ENCODE measurements around the gene ARSB.
"Not testable (repeated sequence)": the region's sequence is repeated elsewhere in the genome, so short reads cannot be mapped to it uniquely, and the experiment has no call there.

The ARSB gene

GRCh38 chr5:78915170-78915569, 69.9 kb downstream of the ARSB start:
- no peak overlapping the region for H3K4me2 ChIP-seq
- H3K9me3 ChIP-seq (replicated peaks in 1 of 11), result no peaks in the 10 kb centered on the region
- H3K4me1 ChIP-seq, result no peaks in the 10 kb centered on the region
- H3K9ac ChIP-seq, result no peak overlapping the region
- no peak overlapping the region for H3K4me3 ChIP-seq
- TF ChIP-seq Cebpa-rat (IDR thresholded peaks at IDR 0.05), result no peak
- H3K27me3 ChIP-seq, result no peaks in the 10 kb centered on the region
- H3K36me3 ChIP-seq, result peaks cover 0 to 18% (median 0%) of the 10 kb centered on the region in 11 experiments; a peak in 6 of 22 replicates
- no peak overlapping the region for H3K27ac ChIP-seq
- no peaks in the 10 kb centered on the region for H4K20me1 ChIP-seq

- Histone ChIP-seq H3K9me3 (replicated peaks in 1 of 11) (no peaks in the 10 kb centered on the region), H4K20me1 (peaks cover 0 to 4% (median 0%) of the 10 kb centered on the region in 11 experiments; a peak in 1 of 22 replicates), H3K27me3 (no peaks in the 10 kb centered on the region), H3K36me3 (peaks cover 0 to 13% (median 0%) of the 10 kb centered on the region in 11 experiments; a peak in 1 of 22 replicates), H3K27ac (no peak overlapping the region), H3K4me1 (peaks cover 12 to 16% (median 13%) of the 10 kb centered on the region in 10 experiments), H3K9ac (no peak overlapping the region), H3K4me2 (no peak overlapping the region), H3K4me3 (no peak overlapping the region)
- no peak for TF ChIP-seq Cebpa-rat (IDR thresholded peaks at IDR 0.05)
Observed at GRCh38 chr5:78912811-78913210, 72.3 kb downstream of the ARSB start.

GRCh38 chr5:78912085-78912771, 72.9 kb downstream of the ARSB start:
- H3K36me3 ChIP-seq, result peaks cover 0 to 13% (median 0%) of the 10 kb centered on the region in 11 experiments; a peak in 1 of 22 replicates
- H3K4me2 ChIP-seq, result no peak overlapping the region
- H3K27ac ChIP-seq, result no peak overlapping the region
- no peaks in the 10 kb centered on the region for H3K9me3 ChIP-seq (replicated peaks in 1 of 11)
- H3K4me3 ChIP-seq, result no peak overlapping the region
- H3K4me1 ChIP-seq, result peaks cover 18 to 21% (median 18%) of the 10 kb centered on the region in 10 experiments
- no peaks in the 10 kb centered on the region for H3K27me3 ChIP-seq
- peaks cover 0 to 4% (median 0%) of the 10 kb centered on the region in 11 experiments; a peak in 1 of 22 replicates for H4K20me1 ChIP-seq
- no peak for TF ChIP-seq Cebpa-rat (IDR thresholded peaks at IDR 0.05)
- H3K9ac ChIP-seq, result no peak overlapping the region

GRCh38 chr5:78909224-78909983, 75.7 kb downstream of the ARSB start:
- H3K9ac ChIP-seq; H3K27ac ChIP-seq; H3K4me3 ChIP-seq; H3K36me3 ChIP-seq; H4K20me1 ChIP-seq; H3K9me3 ChIP-seq (replicated peaks in 1 of 11); H3K27me3 ChIP-seq: not testable (repeated sequence)
- Histone ChIP-seq H3K4me2 (peak overlapping the region in 8 of 11 experiments; percentile 61 to 82 (median 74); a peak in 11 of 22 replicates), H3K4me1 (peaks cover 37 to 48% (median 44%) of the 10 kb centered on the region in 10 experiments)

GRCh38 chr5:78908173-78909061, 76.7 kb downstream of the ARSB start:
- Histone ChIP-seq H3K4me3 (0 out of 20 replicates have a peak overlapping the region, but pooled peaks of 2 of the 10 experiments have one; percentile 3 to 7), H3K27ac (peak overlapping the region in 5 of 11 experiments; percentile 37 to 73 (median 64); a peak in 10 of 22 replicates), H3K9ac (peak overlapping the region in 6 of 11 experiments; percentile 11 to 58 (median 26); a peak in 7 of 22 replicates), H3K4me1 (peaks cover 37 to 48% (median 44%) of the 10 kb centered on the region in 10 experiments), H4K20me1 (peaks cover 0 to 4% (median 0%) of the 10 kb centered on the region in 11 experiments; a peak in 1 of 22 replicates), H3K36me3 (0 out of 22 replicates have a peak, but pooled peaks cover 0 to 4% (median 0%) of the 10 kb centered on the region in 11 experiments), H3K27me3 (no peaks in the 10 kb centered on the region), H3K9me3 (replicated peaks in 1 of 11) (no peaks in the 10 kb centered on the region), H3K4me2 (peak overlapping the region; percentile 54 to 82 (median 72))
- no peak for TF ChIP-seq Cebpa-rat (IDR thresholded peaks at IDR 0.05)

GRCh38 chr5:78907255-78907891, 77.7 kb downstream of the ARSB start:
- Histone ChIP-seq H3K27ac (peak overlapping the region in 5 of 11 experiments; percentile 37 to 73 (median 64); a peak in 9 of 22 replicates), H3K4me3 (0 out of 20 replicates have a peak overlapping the region, but pooled peaks of 1 of the 10 experiments have one; percentile 7)

GRCh38 chr5:78905084-78905938, 79.8 kb downstream of the ARSB start:
- Histone ChIP-seq H3K4me1 (peaks cover 37 to 48% (median 44%) of the 10 kb centered on the region in 10 experiments), H3K9ac (no peak overlapping the region), H3K9me3 (replicated peaks in 1 of 11) (peaks cover 6 to 11% (median 9%) of the 10 kb centered on the region in 11 experiments), H3K27ac (peak overlapping the region in 2 of 11 experiments; percentile 12 to 24; a peak in 3 of 22 replicates), H4K20me1 (peaks cover 0 to 4% (median 0%) of the 10 kb centered on the region in 11 experiments; a peak in 1 of 22 replicates), H3K4me2 (peak overlapping the region; percentile 49 to 82 (median 66)), H3K27me3 (no peaks in the 10 kb centered on the region), H3K36me3 (peaks cover 0 to 15% (median 6%) of the 10 kb centered on the region in 11 experiments; a peak in 16 of 22 replicates), H3K4me3 (no peak overlapping the region)
- TF ChIP-seq Cebpa-rat (IDR thresholded peaks at IDR 0.05), result no peak

More at GRCh38 chr5:78907255-78907891, 77.7 kb downstream of the ARSB start:
- Histone ChIP-seq H3K9me3 (replicated peaks in 1 of 11) (no peaks in the 10 kb centered on the region), H4K20me1 (peaks cover 0 to 4% (median 0%) of the 10 kb centered on the region in 11 experiments; a peak in 1 of 22 replicates), H3K36me3 (0 out of 22 replicates have a peak, but pooled peaks cover 0 to 4% (median 0%) of the 10 kb centered on the region in 11 experiments), H3K9ac (peak overlapping the region in 5 of 11 experiments; percentile 23 to 58 (median 29); a peak in 6 of 22 replicates), H3K27me3 (no peaks in the 10 kb centered on the region), H3K4me1 (peaks cover 37 to 48% (median 44%) of the 10 kb centered on the region in 10 experiments), H3K4me2 (peak overlapping the region; percentile 54 to 82 (median 72))
- peak in 2 of 11 experiments; percentile 28 to 68; a peak in 2 of 22 replicates for TF ChIP-seq Cebpa-rat (IDR thresholded peaks at IDR 0.05)
